Measurements from ENCODE around the gene BAHCC1. TPM values are rescaled to one million over a fixed set of nuclear protein-coding genes. Genes with fewer than 3 reads are reported as not detected.
A peak's percentile ranks its signal among the peaks of the same experiment; 100 is the strongest.
"Not testable (repeated sequence)": the region's sequence is repeated elsewhere in the genome, so short reads cannot be mapped to it uniquely, and the experiment has no call there.

BAHCC1 gene
- 29.9 TPM for polyA plus RNA-seq (2013, experiment 1 of 2)
- polyA plus RNA-seq (2013, experiment 2 of 2) = 21.6 TPM

GRCh38 chr17:81394921-81395599, at the start of gene BAHCC1:
BAHCC1 (plus strand) TSS chr17:81395457; CDS start chr17:81399740, 4,283 bp downstream.
- 0% methylated on average over 34 to 35 of the region's 40 CpGs for WGBS, 2 experiments (ENCODE audit: insufficient coverage in 2 of 2)
- Histone ChIP-seq H3K36me3 (ENCODE audit: control insufficient read depth, insufficient read depth, low read length) (peaks cover 8% of the 10 kb centered on the region), H3K9me3 (ENCODE audit: control insufficient read depth, low read length) (no peaks in the 10 kb centered on the region), H3K27ac (ENCODE audit: low read depth, low read length, severe bottlenecking) (peak within 1 kb of the TSS; percentile 97), H3K4me3 (ENCODE audit: extremely low read depth, insufficient read depth, low read length, poor library complexity, severe bottlenecking) (peak within 1 kb of the TSS; percentile 88), H3K4me1 (ENCODE audit: control insufficient read depth, insufficient read depth, low read length, poor library complexity, severe bottlenecking) (peaks cover 29% of the 10 kb centered on the region)

- WGBS, 2 experiments (ENCODE audit: insufficient coverage in 2 of 2) = 1% methylated on average over 51 to 52 of the region's 91 CpGs
- H3K9me3 ChIP-seq (ENCODE audit: control insufficient read depth, low read length) = no peaks in the 10 kb centered on the region
- peak overlapping the region; percentile 66 for H3K4me3 ChIP-seq (ENCODE audit: extremely low read depth, insufficient read depth, low read length, poor library complexity, severe bottlenecking)
- H3K36me3 ChIP-seq (ENCODE audit: control insufficient read depth, insufficient read depth, low read length) = peaks cover 24% of the 10 kb centered on the region
- H3K27ac ChIP-seq (ENCODE audit: low read depth, low read length, severe bottlenecking) = peak overlapping the region; percentile 63
- H3K4me1 ChIP-seq (ENCODE audit: control insufficient read depth, insufficient read depth, low read length, poor library complexity, severe bottlenecking) = peaks cover 23% of the 10 kb centered on the region
Observed at GRCh38 chr17:81346090-81346907, 49.0 kb upstream of the BAHCC1 start.

- H3K9me3 ChIP-seq (ENCODE audit: control insufficient read depth, low read length) = no peaks in the 10 kb centered on the region
- 48 to 54% methylated on average over 7 to 9 of the region's 11 CpGs for WGBS, 2 experiments (ENCODE audit: insufficient coverage in 2 of 2)
- peak overlapping the region; percentile 66 for H3K4me3 ChIP-seq (ENCODE audit: extremely low read depth, insufficient read depth, low read length, poor library complexity, severe bottlenecking)
- H3K36me3 ChIP-seq (ENCODE audit: control insufficient read depth, insufficient read depth, low read length) = peaks cover 24% of the 10 kb centered on the region
- peaks cover 19% of the 10 kb centered on the region for H3K4me1 ChIP-seq (ENCODE audit: control insufficient read depth, insufficient read depth, low read length, poor library complexity, severe bottlenecking)
- H3K27ac ChIP-seq (ENCODE audit: low read depth, low read length, severe bottlenecking) = peak overlapping the region; percentile 63
Observed at GRCh38 chr17:81346908-81347349, 48.3 kb upstream of the BAHCC1 start.

- H3K4me3 ChIP-seq (ENCODE audit: extremely low read depth, insufficient read depth, low read length, poor library complexity, severe bottlenecking) = no peak overlapping the region
- peaks cover 19% of the 10 kb centered on the region for H3K4me1 ChIP-seq (ENCODE audit: control insufficient read depth, insufficient read depth, low read length, poor library complexity, severe bottlenecking)
- peaks cover 19% of the 10 kb centered on the region for H3K36me3 ChIP-seq (ENCODE audit: control insufficient read depth, insufficient read depth, low read length)
- 70 to 80% methylated on average over 4 of the region's 4 CpGs for WGBS, 2 experiments (ENCODE audit: insufficient coverage in 2 of 2)
- H3K27ac ChIP-seq (ENCODE audit: low read depth, low read length, severe bottlenecking) = no peak overlapping the region
- H3K9me3 ChIP-seq (ENCODE audit: control insufficient read depth, low read length) = no peaks in the 10 kb centered on the region
Observed at GRCh38 chr17:81347437-81347836, 47.8 kb upstream of the BAHCC1 start.

- Histone ChIP-seq H3K4me1 (ENCODE audit: control insufficient read depth, insufficient read depth, low read length, poor library complexity, severe bottlenecking) (peaks cover 19% of the 10 kb centered on the region), H3K9me3 (ENCODE audit: control insufficient read depth, low read length) (no peaks in the 10 kb centered on the region), H3K36me3 (ENCODE audit: control insufficient read depth, insufficient read depth, low read length) (peaks cover 10% of the 10 kb centered on the region), H3K4me3 (ENCODE audit: extremely low read depth, insufficient read depth, low read length, poor library complexity, severe bottlenecking) (no peak overlapping the region), H3K27ac (ENCODE audit: low read depth, low read length, severe bottlenecking) (no peak overlapping the region)
- 89 to 94% methylated on average over 15 to 19 of the region's 21 CpGs for WGBS, 2 experiments (ENCODE audit: insufficient coverage in 2 of 2)
Observed at GRCh38 chr17:81348097-81349055, 46.9 kb upstream of the BAHCC1 start.

GRCh38 chr17:81349397-81350319, 45.6 kb upstream of the BAHCC1 start:
- Histone ChIP-seq H3K9me3 (ENCODE audit: control insufficient read depth, low read length) (no peaks in the 10 kb centered on the region), H3K27ac (ENCODE audit: low read depth, low read length, severe bottlenecking) (no peak overlapping the region), H3K4me1 (ENCODE audit: control insufficient read depth, insufficient read depth, low read length, poor library complexity, severe bottlenecking) (peaks cover 19% of the 10 kb centered on the region), H3K36me3 (ENCODE audit: control insufficient read depth, insufficient read depth, low read length) (no peaks in the 10 kb centered on the region), H3K4me3 (ENCODE audit: extremely low read depth, insufficient read depth, low read length, poor library complexity, severe bottlenecking) (no peak overlapping the region)
- 91 to 92% methylated on average over 23 to 28 of the region's 28 CpGs for WGBS, 2 experiments (ENCODE audit: insufficient coverage in 2 of 2)

GRCh38 chr17:81350320-81350890, 44.9 kb upstream of the BAHCC1 start:
- Histone ChIP-seq H3K9me3 (ENCODE audit: control insufficient read depth, low read length) (no peaks in the 10 kb centered on the region), H3K4me1 (ENCODE audit: control insufficient read depth, insufficient read depth, low read length, poor library complexity, severe bottlenecking) (peaks cover 19% of the 10 kb centered on the region), H3K4me3 (ENCODE audit: extremely low read depth, insufficient read depth, low read length, poor library complexity, severe bottlenecking) (no peak overlapping the region), H3K36me3 (ENCODE audit: control insufficient read depth, insufficient read depth, low read length) (no peaks in the 10 kb centered on the region), H3K27ac (ENCODE audit: low read depth, low read length, severe bottlenecking) (no peak overlapping the region)
- 85 to 90% methylated on average over 6 to 7 of the region's 8 CpGs for WGBS, 2 experiments (ENCODE audit: insufficient coverage in 2 of 2)

GRCh38 chr17:81351329-81352052, 43.8 kb upstream of the BAHCC1 start:
- peaks cover 19% of the 10 kb centered on the region for H3K4me1 ChIP-seq (ENCODE audit: control insufficient read depth, insufficient read depth, low read length, poor library complexity, severe bottlenecking)
- 95 to 98% methylated on average over 15 to 20 of the region's 25 CpGs for WGBS, 2 experiments (ENCODE audit: insufficient coverage in 2 of 2)
- H3K27ac ChIP-seq (ENCODE audit: low read depth, low read length, severe bottlenecking) = not testable (repeated sequence)

GRCh38 chr17:81352056-81352455, 43.2 kb upstream of the BAHCC1 start:
- H3K36me3 ChIP-seq (ENCODE audit: control insufficient read depth, insufficient read depth, low read length); H3K9me3 ChIP-seq (ENCODE audit: control insufficient read depth, low read length); H3K4me3 ChIP-seq (ENCODE audit: extremely low read depth, insufficient read depth, low read length, poor library complexity, severe bottlenecking); H3K27ac ChIP-seq (ENCODE audit: low read depth, low read length, severe bottlenecking): not testable (repeated sequence)
- H3K4me1 ChIP-seq (ENCODE audit: control insufficient read depth, insufficient read depth, low read length, poor library complexity, severe bottlenecking) = peaks cover 14% of the 10 kb centered on the region
- 93 to 100% methylated on average over 10 to 23 of the region's 38 CpGs for WGBS, 2 experiments (ENCODE audit: insufficient coverage in 2 of 2)

More at GRCh38 chr17:81351329-81352052, 43.8 kb upstream of the BAHCC1 start:
- H3K36me3 ChIP-seq (ENCODE audit: control insufficient read depth, insufficient read depth, low read length); H3K9me3 ChIP-seq (ENCODE audit: control insufficient read depth, low read length); H3K4me3 ChIP-seq (ENCODE audit: extremely low read depth, insufficient read depth, low read length, poor library complexity, severe bottlenecking): not testable (repeated sequence)
